ENCODE measurements around the gene ATP10B. TPM values are rescaled to one million over a fixed set of nuclear protein-coding genes. Genes with fewer than 3 reads are reported as not detected.

The ATP10B gene
- total and polyA plus RNA-seq, 4 donors, result 0.08 to 7.2 (median 0.53) TPM

DNA sequence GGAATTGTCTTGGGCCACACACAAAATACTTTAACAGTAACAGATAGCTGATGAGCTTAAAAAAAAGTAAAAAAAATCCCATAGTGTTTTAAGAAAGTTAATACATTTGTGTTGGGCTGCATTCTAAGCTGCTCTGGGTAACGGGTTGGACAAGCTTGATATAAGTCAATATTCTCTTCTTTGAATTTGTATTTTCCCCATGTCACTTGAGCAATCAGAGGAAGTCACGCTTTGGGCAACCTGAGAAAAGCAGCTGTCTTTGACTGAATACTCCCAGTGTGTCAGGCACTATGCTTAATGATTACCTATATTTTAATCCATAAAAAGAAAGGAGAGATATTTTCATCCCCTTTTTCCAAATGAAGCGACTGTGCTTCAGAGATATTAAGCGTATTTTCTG, 84.9 kb downstream of the ATP10B start:
- no peaks in the 10 kb centered on the region for H3K9me3 ChIP-seq (ENCODE audit: control insufficient read depth in 4 of 4, insufficient read depth in 3 of 4, low read length in 3 of 4)
- no peak overlapping the region for H3K9ac ChIP-seq (ENCODE audit: insufficient read depth in 1 of 2, low read length in 2 of 2)
- WGBS, 2 donors, result 87 to 91% methylated on average over 4 of the region's 4 CpGs

DNA sequence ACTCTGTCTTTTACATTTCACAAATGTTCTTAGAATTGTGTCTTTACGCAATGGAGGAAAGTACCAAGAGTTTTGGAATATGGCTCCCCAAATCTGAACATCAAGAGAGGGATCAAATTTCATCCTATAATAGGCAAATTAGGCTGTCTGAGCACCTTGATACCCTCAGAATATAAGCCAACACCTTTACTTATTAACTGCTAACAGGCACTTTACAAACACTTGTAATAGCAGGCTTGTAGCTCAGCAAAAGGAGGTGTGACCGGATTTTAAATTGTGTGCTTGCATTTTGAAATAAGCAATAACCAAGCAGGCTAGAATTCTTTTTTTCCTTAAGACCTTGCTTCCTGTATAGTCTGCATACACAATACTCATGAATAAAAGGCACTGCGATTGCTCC, 92.0 kb downstream of the ATP10B start:
- Histone ChIP-seq H3K27me3 (ENCODE audit: control insufficient read depth in 3 of 3, insufficient read depth in 3 of 3, low read length in 2 of 3) (no peaks in the 10 kb centered on the region), H3K9ac (ENCODE audit: insufficient read depth in 1 of 2, low read length in 2 of 2) (no peak overlapping the region), H3K27ac (ENCODE audit: low read depth in 1 of 2, low read length in 1 of 2) (no peak overlapping the region), H3K9me3 (ENCODE audit: control insufficient read depth in 4 of 4, insufficient read depth in 3 of 4, low read length in 3 of 4) (peaks cover 0 to 4% (median 0%) of the 10 kb centered on the region in 4 donors), H3K4me1 (ENCODE audit: control insufficient read depth in 5 of 5, insufficient read depth in 5 of 5, low read length in 5 of 5) (peaks cover 0 to 2% (median 0%) of the 10 kb centered on the region in 5 donors), H3K36me3 (ENCODE audit: control insufficient read depth in 4 of 4, insufficient read depth in 4 of 4, low read length in 4 of 4) (no peaks in the 10 kb centered on the region), H3K4me3 (no peak overlapping the region)
- peak in 2 of 3 donors; percentile 20 to 46 for DNase-seq
- 67 to 69% methylated on average over 3 of the region's 3 CpGs for WGBS, 2 donors
- TF ChIP-seq, protein P1, sequence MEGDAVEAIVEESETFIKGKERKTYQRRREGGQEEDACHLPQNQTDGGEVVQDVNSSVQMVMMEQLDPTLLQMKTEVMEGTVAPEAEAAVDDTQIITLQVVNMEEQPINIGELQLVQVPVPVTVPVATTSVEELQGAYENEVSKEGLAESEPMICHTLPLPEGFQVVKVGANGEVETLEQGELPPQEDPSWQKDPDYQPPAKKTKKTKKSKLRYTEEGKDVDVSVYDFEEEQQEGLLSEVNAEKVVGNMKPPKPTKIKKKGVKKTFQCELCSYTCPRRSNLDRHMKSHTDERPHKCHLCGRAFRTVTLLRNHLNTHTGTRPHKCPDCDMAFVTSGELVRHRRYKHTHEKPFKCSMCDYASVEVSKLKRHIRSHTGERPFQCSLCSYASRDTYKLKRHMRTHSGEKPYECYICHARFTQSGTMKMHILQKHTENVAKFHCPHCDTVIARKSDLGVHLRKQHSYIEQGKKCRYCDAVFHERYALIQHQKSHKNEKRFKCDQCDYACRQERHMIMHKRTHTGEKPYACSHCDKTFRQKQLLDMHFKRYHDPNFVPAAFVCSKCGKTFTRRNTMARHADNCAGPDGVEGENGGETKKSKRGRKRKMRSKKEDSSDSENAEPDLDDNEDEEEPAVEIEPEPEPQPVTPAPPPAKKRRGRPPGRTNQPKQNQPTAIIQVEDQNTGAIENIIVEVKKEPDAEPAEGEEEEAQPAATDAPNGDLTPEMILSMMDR (IDR thresholded peaks at IDR 0.05; ENCODE audit: control extremely low read depth, extremely low read depth), result no peak
- no peak for ATAC-seq (ENCODE audit: insufficient read depth, low FRiP score)

More for the DNA sequence above, 84.9 kb downstream of the ATP10B start:
- Histone ChIP-seq H3K27ac (ENCODE audit: low read depth in 1 of 2, low read length in 1 of 2) (no peak overlapping the region), H3K27me3 (ENCODE audit: control insufficient read depth in 3 of 3, insufficient read depth in 3 of 3, low read length in 2 of 3) (no peaks in the 10 kb centered on the region), H3K4me3 (no peak overlapping the region), H3K36me3 (ENCODE audit: control insufficient read depth in 4 of 4, insufficient read depth in 4 of 4, low read length in 4 of 4) (no peaks in the 10 kb centered on the region), H3K4me1 (ENCODE audit: control insufficient read depth in 5 of 5, insufficient read depth in 5 of 5, low read length in 5 of 5) (no peaks in the 10 kb centered on the region)
- TF ChIP-seq, protein P1 (IDR thresholded peaks at IDR 0.05; ENCODE audit: control extremely low read depth, extremely low read depth), result no peak
- ATAC-seq (ENCODE audit: insufficient read depth, low FRiP score) (no peak), DNase-seq (no peak)

DNA sequence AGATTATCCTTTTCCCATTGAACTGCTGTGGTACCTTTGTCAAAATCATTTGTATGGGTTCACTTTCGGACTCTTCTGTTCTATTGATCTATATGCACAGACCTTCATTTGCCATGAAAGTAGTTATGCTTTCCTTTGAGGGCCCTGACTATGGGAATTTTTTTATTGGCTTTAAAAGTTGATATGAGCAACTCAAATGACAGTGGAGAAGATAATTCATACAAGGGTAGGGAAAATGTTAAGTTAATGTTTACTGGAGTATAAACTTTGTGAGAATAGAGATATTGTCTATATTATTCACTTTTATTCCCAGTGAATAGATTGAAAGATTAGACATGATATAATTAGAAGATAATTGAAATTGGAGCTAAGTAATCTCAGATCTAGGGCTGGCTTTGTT, 94.8 kb downstream of the ATP10B start:
- DNase-seq (no peak), ATAC-seq (ENCODE audit: insufficient read depth, low FRiP score) (no peak)
- Histone ChIP-seq H3K27me3 (ENCODE audit: control insufficient read depth in 3 of 3, insufficient read depth in 3 of 3, low read length in 2 of 3) (no peaks in the 10 kb centered on the region), H3K4me3 (no peak overlapping the region), H3K36me3 (ENCODE audit: control insufficient read depth in 4 of 4, insufficient read depth in 4 of 4, low read length in 4 of 4) (no peaks in the 10 kb centered on the region), H3K9me3 (ENCODE audit: control insufficient read depth in 4 of 4, insufficient read depth in 3 of 4, low read length in 3 of 4) (peaks cover 0 to 4% (median 0%) of the 10 kb centered on the region in 4 donors), H3K27ac (ENCODE audit: low read depth in 1 of 2, low read length in 1 of 2) (no peak overlapping the region), H3K9ac (ENCODE audit: insufficient read depth in 1 of 2, low read length in 2 of 2) (no peak overlapping the region), H3K4me1 (ENCODE audit: control insufficient read depth in 5 of 5, insufficient read depth in 5 of 5, low read length in 5 of 5) (peaks cover 0 to 2% (median 0%) of the 10 kb centered on the region in 5 donors)
- TF ChIP-seq, protein P1 (IDR thresholded peaks at IDR 0.05; ENCODE audit: control extremely low read depth, extremely low read depth), result no peak
- WGBS, 2 donors, result 0 to 46% methylated on average over 1 of the region's 1 CpG
